H1 (cell line): ENCODE measurements around the gene NCOA5. TPM values are rescaled to one million over a fixed set of nuclear protein-coding genes. Genes with fewer than 3 reads are reported as not detected.

ENCODE experiments used
- CBX8 ChIP-seq: fragments of 300-800, 300-1000 bp; sonication (generic); IDR thresholded peaks from 2 replicates; pipeline ENCODE4 v1.7.1; 2016; ENCODE audit warnings: low read depth, low read length, borderline replicate concordance
- NANOG ChIP-seq: IDR thresholded peaks from 2 replicates; pipeline ENCODE4 v1.6.1; 2011; ENCODE audit warnings: low read length, low read depth, mild to moderate bottlenecking, inconsistent platforms; ENCODE audit not compliant: insufficient read depth, poor library complexity, severe bottlenecking
- PHF8 ChIP-seq: fragments of 200-600 bp; sonication (generic); conservative IDR thresholded peaks from 2 replicates; pipeline ENCODE4 v1.7.1; 2012; ENCODE audit warnings: low read depth, mild to moderate bottlenecking, inconsistent platforms, low read length, moderate library complexity
- RAD21 ChIP-seq, 2 experiments: IDR thresholded peaks in 1 of 2; conservative IDR thresholded peaks in 1 of 2; 2 replicates each; pipeline ENCODE4 v1.6.1; 2011; ENCODE audit warnings: low read depth in 2 of 2, low read length in 2 of 2, improper control_type of control experiment in 1 of 2, inconsistent platforms in 1 of 2, mild to moderate bottlenecking in 1 of 2, moderate library complexity in 1 of 2
- RXRA ChIP-seq: IDR thresholded peaks from 2 replicates; pipeline ENCODE4 v1.6.1; 2011; ENCODE audit warnings: low read depth, mild to moderate bottlenecking, low read length, moderate library complexity; ENCODE audit not compliant: insufficient read depth
- SIRT6 ChIP-seq: IDR thresholded peaks from one replicate; pipeline ENCODE4 v1.7.1; 2012; ENCODE audit warnings: low read length, inconsistent platforms
- polyA plus RNA-seq, 7 experiments: library from polyadenylated mRNA; depleted of rRNA in 3 of 7; stranded (reverse) in 5 of 7; unstranded in 2 of 7; fragments of >200 nt in 5 of 7; fragments of 200-250 nt in 2 of 7; gene quantifications; 1 replicate in 5 of 7; 2 replicates in 1 of 7; 4 replicates in 1 of 7; pipeline versions ENCODE4 v1.2.1 to v1.2.3, GENCODE V29; 2011 to 2013; ENCODE audit warnings: missing spikeins in 2 of 7, mixed read lengths in 2 of 7
- total RNA-seq: library from RNA; stranded (reverse); fragmentation: NEBNext Ultra II Directional; extraction: Animal tissue kit (Norgen Biotek cat#: 25700); gene quantifications from 2 replicates; pipeline ENCODE4 v1.2.1, GENCODE V29; 2021
- TF ChIP-seq, protein P1 (sequence below): IDR thresholded peaks from 2 replicates; pipeline ENCODE4 v1.6.1; 2012; ENCODE audit warnings: inconsistent platforms

The NCOA5 gene
- total and polyA plus RNA-seq, 2 of the 8 experiments (the other 6 are each of a cell fraction or from before 2014, with no cell fraction given): 20.4 to 29.0 TPM

DNA sequence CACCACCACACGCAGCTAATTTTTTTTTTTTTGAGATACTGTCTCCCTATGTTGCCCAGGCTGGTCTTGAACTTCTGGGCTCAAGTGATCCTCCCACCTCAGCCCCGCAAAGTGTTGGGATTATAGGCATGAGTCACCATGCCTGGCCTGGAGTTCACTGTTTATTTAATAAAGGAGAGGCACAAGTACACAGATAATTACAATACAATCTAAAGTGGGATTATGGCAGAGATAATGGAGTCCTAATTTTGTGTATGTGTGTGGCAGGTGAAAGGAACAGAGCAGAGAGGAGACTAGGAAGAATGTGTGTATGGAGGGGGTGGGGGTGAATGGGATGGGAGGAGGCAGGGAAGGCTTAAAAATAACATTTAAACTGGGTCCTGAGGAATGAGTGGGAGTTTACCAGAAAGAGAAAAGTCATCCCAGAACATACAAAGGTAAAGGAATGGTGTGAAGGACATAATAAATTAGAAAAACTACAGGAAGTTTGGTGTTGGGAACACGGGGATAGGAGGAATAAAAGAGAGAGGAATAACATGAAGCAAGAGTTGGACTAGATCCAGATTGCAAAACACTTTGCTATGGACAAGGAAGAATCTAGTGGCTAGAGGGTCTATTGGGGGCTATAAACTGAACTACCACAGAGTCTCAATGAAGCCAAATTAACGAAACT lies 4.4 kb downstream of the NCOA5 start (continued):
- no peak for TF ChIP-seq SIRT6
- TF ChIP-seq RAD21 (IDR thresholded peaks at IDR 0.05 in 1 of 2, conservative IDR thresholded peaks at IDR 0.05 in 1 of 2; ENCODE audit: low read depth in 2 of 2, low read length in 2 of 2): no peak
- TF ChIP-seq, protein P1, sequence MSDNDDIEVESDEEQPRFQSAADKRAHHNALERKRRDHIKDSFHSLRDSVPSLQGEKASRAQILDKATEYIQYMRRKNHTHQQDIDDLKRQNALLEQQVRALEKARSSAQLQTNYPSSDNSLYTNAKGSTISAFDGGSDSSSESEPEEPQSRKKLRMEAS: no peak
- no peak for TF ChIP-seq PHF8
- TF ChIP-seq RXRA: no peak
- no peak for TF ChIP-seq NANOG
- no peak for TF ChIP-seq CBX8
